ENCODE data around the gene HAPLN3. TPM values are rescaled to one million over a fixed set of nuclear protein-coding genes. Genes with fewer than 3 reads are reported as not detected.

Gene HAPLN3
- total RNA-seq, 4 donors from 2014 or later, result 4.4 to 27.3 (median 16.2) TPM

GRCh38 chr15:88894348-88894818 is 961 bp downstream of the HAPLN3 start:
- 2 to 6% methylated on average over 20 to 23 of the region's 23 CpGs for WGBS, 2 donors
- peak in 1 of 2 donors; percentile 51 for DNase-seq (ENCODE audit: low spot score in 2 of 2)
- Histone ChIP-seq H3K36me3 (peaks cover 0 to 8% (median 0%) of the 10 kb centered on the region in 3 donors), H3K4me3 (peak overlapping the region; percentile 13 to 55 (median 36)), H3K27ac (no peak overlapping the region), H3K4me1 (peaks cover 0 to 36% (median 23%) of the 10 kb centered on the region in 4 donors), H3K27me3 (peaks cover 0 to 28% of the 10 kb centered on the region in 2 donors), H3K9me3 (no peaks in the 10 kb centered on the region)
- no peak for TF ChIP-seq POLR2A (IDR thresholded peaks at IDR 0.05)
- TF ChIP-seq CTCF (IDR thresholded peaks at IDR 0.05), result peak; percentile 35 to 57 (median 52)
- no peak for TF ChIP-seq EP300 (IDR thresholded peaks at IDR 0.05)

- WGBS, 2 donors, result 85 to 86% methylated on average over 7 of the region's 7 CpGs
- TF ChIP-seq POLR2A (IDR thresholded peaks at IDR 0.05), result no peak
- TF ChIP-seq CTCF (IDR thresholded peaks at IDR 0.05), result no peak
- no peak for TF ChIP-seq EP300 (IDR thresholded peaks at IDR 0.05)
- H3K27me3 ChIP-seq, result peaks cover 0 to 28% of the 10 kb centered on the region in 2 donors
- no peak for DNase-seq (ENCODE audit: low spot score in 2 of 2)
- H3K27ac ChIP-seq, result no peak overlapping the region
- no peak overlapping the region for H3K4me3 ChIP-seq
- H3K36me3 ChIP-seq, result no peaks in the 10 kb centered on the region
- H3K4me1 ChIP-seq, result peaks cover 0 to 23% (median 14%) of the 10 kb centered on the region in 4 donors
- no peaks in the 10 kb centered on the region for H3K9me3 ChIP-seq
Observed at GRCh38 chr15:88891540-88892254, 3.6 kb downstream of the HAPLN3 start.

- no peak for DNase-seq (ENCODE audit: low spot score in 2 of 2)
- Histone ChIP-seq H3K27ac (no peak overlapping the region), H3K27me3 (peaks cover 0 to 26% of the 10 kb centered on the region in 2 donors), H3K4me1 (peaks cover 0 to 15% (median 10%) of the 10 kb centered on the region in 4 donors), H3K36me3 (no peaks in the 10 kb centered on the region), H3K4me3 (no peak overlapping the region), H3K9me3 (no peaks in the 10 kb centered on the region)
- no peak for TF ChIP-seq EP300 (IDR thresholded peaks at IDR 0.05)
- TF ChIP-seq CTCF (IDR thresholded peaks at IDR 0.05), result no peak
- TF ChIP-seq POLR2A (IDR thresholded peaks at IDR 0.05), result no peak
- WGBS, 2 donors, result 85 to 87% methylated on average over 4 of the region's 4 CpGs
Observed at GRCh38 chr15:88890495-88890894, 4.8 kb downstream of the HAPLN3 start.

- no peaks in the 10 kb centered on the region for H3K36me3 ChIP-seq
- no peak overlapping the region for H3K4me3 ChIP-seq
- no peaks in the 10 kb centered on the region for H3K9me3 ChIP-seq
- peaks cover 0 to 8% of the 10 kb centered on the region in 2 donors for H3K27me3 ChIP-seq
- no peak for DNase-seq (ENCODE audit: low spot score in 2 of 2)
- TF ChIP-seq CTCF (IDR thresholded peaks at IDR 0.05) (no peak), EP300 (IDR thresholded peaks at IDR 0.05) (no peak), POLR2A (IDR thresholded peaks at IDR 0.05) (no peak)
- 92 to 94% methylated on average over 5 of the region's 5 CpGs for WGBS, 2 donors
- H3K27ac ChIP-seq, result no peak overlapping the region
- no peaks in the 10 kb centered on the region for H3K4me1 ChIP-seq
Observed at GRCh38 chr15:88888719-88889118, 6.6 kb downstream of the HAPLN3 start.

- no peaks in the 10 kb centered on the region for H3K4me1 ChIP-seq
- H3K27ac ChIP-seq, result no peak overlapping the region
- no peak for TF ChIP-seq POLR2A (IDR thresholded peaks at IDR 0.05)
- no peak for TF ChIP-seq CTCF (IDR thresholded peaks at IDR 0.05)
- no peak for TF ChIP-seq EP300 (IDR thresholded peaks at IDR 0.05)
Observed at GRCh38 chr15:88887068-88887580, 8.2 kb downstream of the HAPLN3 start.

More at GRCh38 chr15:88887068-88887580, 8.2 kb downstream of the HAPLN3 start:
- Histone ChIP-seq H3K36me3 (no peaks in the 10 kb centered on the region), H3K9me3 (no peaks in the 10 kb centered on the region), H3K27me3 (no peaks in the 10 kb centered on the region), H3K4me3 (no peak overlapping the region)
- WGBS, 2 donors, result 85% methylated on average over 18 of the region's 18 CpGs
- no peak for DNase-seq (ENCODE audit: low spot score in 2 of 2)

All from tibial nerve (tissue), 4 donors.